DMS79 (cell line): ENCODE results near the gene FRMD4B.

ENCODE experiments used
- DNase-seq: peaks from one replicate; lab custom pipeline; 2025; lab: John Stamatoyannopoulos, UW

FRMD4B gene

GRCh38 chr3:69200384-69201068, 185.4 kb downstream of the FRMD4B start:
- no peak for DNase-seq

- no peak for DNase-seq
Observed at GRCh38 chr3:69199942-69200341, 185.9 kb downstream of the FRMD4B start.

GRCh38 chr3:69197922-69198530, 187.9 kb downstream of the FRMD4B start:
- no peak for DNase-seq

- no peak for DNase-seq
Observed at GRCh38 chr3:69197455-69197854, 188.4 kb downstream of the FRMD4B start.

- no peak for DNase-seq
Observed at GRCh38 chr3:69196876-69197275, 189.0 kb downstream of the FRMD4B start.

GRCh38 chr3:69194431-69195165, 191.3 kb downstream of the FRMD4B start:
- no peak for DNase-seq

GRCh38 chr3:69193749-69194148, 192.1 kb downstream of the FRMD4B start:
- DNase-seq: no peak

GRCh38 chr3:69191516-69191915, 194.4 kb downstream of the FRMD4B start:
- DNase-seq: no peak

- no peak for DNase-seq
Observed at GRCh38 chr3:69189487-69189886, 196.4 kb downstream of the FRMD4B start.

- DNase-seq: no peak
Observed at GRCh38 chr3:69186575-69187093, 199.3 kb downstream of the FRMD4B start.

GRCh38 chr3:69182588-69183316, 203.1 kb downstream of the FRMD4B start:
- no peak for DNase-seq

GRCh38 chr3:69181592-69182211, 204.2 kb downstream of the FRMD4B start:
- no peak for DNase-seq

- DNase-seq: no peak
Observed at GRCh38 chr3:69180869-69181591, 204.9 kb downstream of the FRMD4B start.

GRCh38 chr3:69179740-69180372, 206.0 kb downstream of the FRMD4B start:
- no peak for DNase-seq

GRCh38 chr3:69178838-69179739, 206.8 kb downstream of the FRMD4B start:
- no peak for DNase-seq

- DNase-seq: no peak
Observed at GRCh38 chr3:69178082-69178481, 207.8 kb downstream of the FRMD4B start.

GRCh38 chr3:69174871-69175737, 210.8 kb downstream of the FRMD4B start:
- DNase-seq: no peak

GRCh38 chr3:69174445-69174844, 211.4 kb downstream of the FRMD4B start:
- DNase-seq: no peak

GRCh38 chr3:69172058-69172457, 213.8 kb downstream of the FRMD4B start:
- no peak for DNase-seq
